HCT116 (cell line): Measurements from ENCODE around the gene ZCCHC3. TPM values are rescaled to one million over a fixed set of nuclear protein-coding genes. Genes with fewer than 3 reads are reported as not detected.

Experiments used
- ATAC-seq: fragments of 200-7000 bp; cut with Tn5 transposase; 2 replicates; pipeline ENCODE4 v1.9.1; 2020; ENCODE audit warnings: mild to moderate bottlenecking, moderate library complexity
- BruUV-seq: library from RNA; stranded (reverse); fragments of 400-500 nt; replicated peaks from 2 replicates; lab custom pipeline; 2021; lab: Mats Ljungman, UMichigan
- CTCF ChIA-PET: fragments of 300-600 bp; sonication (Branson Sonifier 250); formaldehyde crosslinking; loops from one replicate; lab custom pipeline; 2021; ENCODE audit warnings: antibody characterized with exemption; lab: Charles Lee
- POLR2A ChIA-PET: fragments of 300-600, 350-600 bp; sonication (Branson Sonifier 250); formaldehyde crosslinking; loops from one replicate; lab custom pipeline; 2021; ENCODE audit warnings: antibody characterized with exemption; lab: Charles Lee
- RAD21 ChIA-PET, 2 experiments: fragments of 300-600 bp; sonication (Branson Sonifier 250); formaldehyde crosslinking; loops; one replicate each; lab custom pipeline; 2023; ENCODE audit warnings: low total read pairs in 2 of 2; ENCODE audit not compliant: uncharacterized antibody in 2 of 2, unreplicated experiment in 2 of 2, low non-redundant PET in 1 of 2; lab: Charles Lee
- DNase-seq: peaks from one replicate; pipeline ENCODE4 v3.0.0-alpha.2; 2010; ENCODE audit warnings: low read depth, low spot score
- H2AFZ ChIP-seq: fragments of 200-600 bp; shearing (Covaris generic), sonication (generic); 2 replicates; pipeline ENCODE4 v1.6.1; 2017; ENCODE audit warnings: low read depth, mixed run types, mixed read lengths, antibody characterized with exemption, low read length; ENCODE audit not compliant: poor library complexity, severe bottlenecking
- H3K27ac ChIP-seq: 2 replicates; pipeline ENCODE4 v1.5.1; 2012; ENCODE audit warnings: low read depth, low read length
- H3K27me3 ChIP-seq: fragments of 200-600 bp; sonication (generic); 2 replicates; pipeline ENCODE4 v1.6.1; 2016; ENCODE audit warnings: mixed run types, low read length, mixed read lengths; ENCODE audit not compliant: insufficient read depth
- H3K36me3 ChIP-seq, 2 experiments: fragments of 200-500 bp in 1 of 2; fragments of 200-600 bp in 1 of 2; sonication (Bioruptor generic) in 1 of 2; sonication (generic) in 1 of 2; 2 replicates each; pipeline versions ENCODE4 v1.5.1 to v1.6.1; 2014 to 2016; ENCODE audit warnings: low read length in 2 of 2, inconsistent platforms in 1 of 2, mixed read lengths in 1 of 2, mixed run types in 1 of 2; ENCODE audit not compliant: insufficient read depth in 2 of 2, control insufficient read depth in 1 of 2
- H3K4me1 ChIP-seq, 2 experiments: fragments of 200-600 bp in 1 of 2; sonication (generic) in 1 of 2; 2 replicates each; pipeline versions ENCODE4 v1.5.1 to v1.6.1; 2012 to 2017; ENCODE audit warnings: low read length in 2 of 2, inconsistent platforms in 1 of 2, mild to moderate bottlenecking in 1 of 2, mixed read lengths in 1 of 2, mixed run types in 1 of 2, moderate library complexity in 1 of 2; ENCODE audit not compliant: insufficient read depth in 2 of 2, control insufficient read depth in 1 of 2
- H3K4me2 ChIP-seq: fragments of 200-600 bp; sonication (generic); 2 replicates; pipeline ENCODE4 v1.6.1; 2017; ENCODE audit warnings: mixed run types, low read length, mixed read lengths
- H3K4me3 ChIP-seq, 2 experiments: fragments of 200-600 bp in 1 of 2; sonication (generic) in 1 of 2; replicated peaks in 1 of 2; 2 replicates each; pipeline ENCODE4 v1.5.1; 2011 to 2016; ENCODE audit warnings: low read length in 2 of 2, control low read depth in 1 of 2, low read depth in 1 of 2, mild to moderate bottlenecking in 1 of 2, mixed read lengths in 1 of 2, mixed run types in 1 of 2
- H3K79me2 ChIP-seq: fragments of 200-600 bp; sonication (generic); 2 replicates; pipeline ENCODE4 v1.6.1; 2017; ENCODE audit warnings: mild to moderate bottlenecking, mixed run types, low read length, moderate library complexity, mixed read lengths; ENCODE audit not compliant: insufficient read depth
- H3K9ac ChIP-seq: fragments of 200-600 bp; sonication (generic); 2 replicates; pipeline ENCODE4 v1.6.1; 2016; ENCODE audit warnings: low read length, mixed read lengths
- H3K9me2 ChIP-seq: fragments of 200-600 bp; sonication (generic), shearing (Covaris generic); 2 replicates; pipeline ENCODE4 v1.6.1; 2017; ENCODE audit warnings: mixed run types, mild to moderate bottlenecking, moderate library complexity; ENCODE audit not compliant: insufficient read depth
- H3K9me3 ChIP-seq, 2 experiments: fragments of 200-500 bp in 1 of 2; fragments of 200-600 bp in 1 of 2; sonication (Bioruptor generic) in 1 of 2; sonication (generic) in 1 of 2; 2 replicates each; pipeline ENCODE4 v1.6.1; 2014 to 2017; ENCODE audit warnings: low read length in 2 of 2, mixed read lengths in 2 of 2, inconsistent platforms in 1 of 2, low read depth in 1 of 2, mild to moderate bottlenecking in 1 of 2, mixed run types in 1 of 2, moderate library complexity in 1 of 2; ENCODE audit not compliant: control insufficient read depth in 1 of 2, insufficient read depth in 1 of 2
- H4K20me1 ChIP-seq: fragments of 200-600 bp; sonication (generic), shearing (Covaris generic); 2 replicates; pipeline ENCODE4 v1.6.1; 2017; ENCODE audit warnings: mixed run types, mild to moderate bottlenecking, moderate library complexity; ENCODE audit not compliant: insufficient read depth
- ATF3 ChIP-seq: IDR thresholded peaks from 2 replicates; pipeline ENCODE4 v1.6.1; 2012
- EGR1 ChIP-seq: IDR thresholded peaks from 2 replicates; pipeline ENCODE4 v1.6.1; 2012; ENCODE audit warnings: low read depth
- EZH2 ChIP-seq: fragments of 200-600 bp; sonication (generic); IDR thresholded peaks from 2 replicates; pipeline ENCODE4 v1.6.1; 2017; ENCODE audit warnings: antibody characterized with exemption, mixed run types
- EZH2phosphoT487 ChIP-seq: fragments of 200-600 bp; IDR thresholded peaks from 2 replicates; pipeline ENCODE4 v1.6.1; 2018; ENCODE audit warnings: antibody characterized with exemption, borderline replicate concordance
- MAX ChIP-seq: IDR thresholded peaks from 2 replicates; pipeline ENCODE4 v1.6.1; 2012
- POLR2A ChIP-seq: IDR thresholded peaks from 2 replicates; pipeline ENCODE4 v1.7.0; 2011; ENCODE audit warnings: borderline replicate concordance; ENCODE audit not compliant: insufficient read depth, insufficient read length; ENCODE audit errors: extremely low read depth
- POLR2AphosphoS5 ChIP-seq: IDR thresholded peaks from 2 replicates; pipeline ENCODE4 v1.6.1; 2011; ENCODE audit warnings: mild to moderate bottlenecking, low read depth, low read length, moderate library complexity
- SP1 ChIP-seq: IDR thresholded peaks from 2 replicates; pipeline ENCODE4 v1.6.1; 2012; ENCODE audit warnings: low read depth
- ZFX ChIP-seq: fragments of 450-650 bp; IDR thresholded peaks from 2 replicates; pipeline ENCODE4 v1.6.1; 2017
- ZNF274 ChIP-seq: fragments of 200-500 bp; sonication (Bioruptor generic); IDR thresholded peaks from 2 replicates; pipeline ENCODE4 v1.6.1; 2014; ENCODE audit warnings: mild to moderate bottlenecking, low read depth, low read length, inconsistent platforms
- intact Hi-C: fragments of 100-400 bp; cut with micrococcal nuclease; formaldehyde crosslinking; loops from 2 replicates; pipeline ENCODE4 v1.10.0; 2022
- total RNA-seq: library from RNA; stranded (reverse); gene quantifications from one replicate; pipeline ENCODE4 v1.2.1, GENCODE V29; 2021; ENCODE audit not compliant: unreplicated experiment
- TF ChIP-seq, protein P1 (sequence below), 3 experiments: fragments of 200-600 bp in 1 of 3; sonication (generic) in 1 of 3; IDR thresholded peaks in 2 of 3; conservative IDR thresholded peaks in 1 of 3; 2 replicates each; pipeline ENCODE4 v1.5.1; 2012 to 2017; ENCODE audit warnings: low read depth in 2 of 3, low read length in 2 of 3, antibody characterized with exemption in 1 of 3, borderline replicate concordance in 1 of 3, control low read depth in 1 of 3, mild to moderate bottlenecking in 1 of 3, mixed read lengths in 1 of 3, mixed run types in 1 of 3, moderate library complexity in 1 of 3; ENCODE audit not compliant: insufficient read depth in 1 of 3
- TF ChIP-seq, protein P2 (sequence below): IDR thresholded peaks from 2 replicates; pipeline ENCODE4 v1.6.1; 2012; ENCODE audit warnings: low read depth

ZCCHC3 gene
- total RNA-seq, 1 experiment from 2014 or later, result 19.3 TPM

DNA sequence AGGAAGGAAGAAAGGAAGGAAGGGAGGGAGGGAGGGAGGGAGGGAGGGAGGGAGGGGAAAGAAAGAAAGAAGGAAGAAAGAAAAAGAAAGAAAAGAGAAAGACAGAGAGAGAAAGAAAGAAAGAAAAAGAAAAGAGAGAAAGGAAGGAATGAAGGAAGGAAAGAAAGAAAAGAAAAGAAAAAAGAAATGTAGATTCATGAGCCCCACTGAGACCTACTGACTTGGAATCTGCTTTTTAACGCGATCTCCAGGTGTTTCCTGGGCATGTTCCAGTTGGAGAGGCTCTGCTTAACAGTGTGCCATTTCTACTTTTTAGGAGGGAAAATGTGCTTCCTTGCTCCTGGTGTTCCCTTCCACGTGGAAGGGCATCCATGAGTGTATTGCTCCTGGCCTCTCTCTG lies 23.5 kb upstream of the ZCCHC3 start:
- DNase-seq, result no peak
- intact Hi-C loops, result no loop called here
- no peak for ATAC-seq
- no peaks in the 10 kb centered on the region for H3K4me1 ChIP-seq
- CTCF ChIA-PET, result no interaction called here
- H4K20me1 ChIP-seq, result no peaks in the 10 kb centered on the region
- no peaks in the 10 kb centered on the region for H3K9me2 ChIP-seq
- no peaks in the 10 kb centered on the region for H3K79me2 ChIP-seq
- peaks cover 3 to 23% of the 10 kb centered on the region in 2 experiments; a peak in 2 of 4 replicates for H3K36me3 ChIP-seq
- H3K27me3 ChIP-seq, result no peaks in the 10 kb centered on the region
- no peak overlapping the region for H3K4me3 ChIP-seq
- H3K4me2 ChIP-seq, result no peak overlapping the region
- BruUV-seq, result no TSS peak
- no peak overlapping the region for H3K27ac ChIP-seq
- TF ChIP-seq EZH2phosphoT487 (no peak), ZNF274 (no peak), SP1 (no peak), ZFX (no peak), ATF3 (no peak), POLR2A (no peak), EGR1 (no peak)
- TF ChIP-seq, protein P1, sequence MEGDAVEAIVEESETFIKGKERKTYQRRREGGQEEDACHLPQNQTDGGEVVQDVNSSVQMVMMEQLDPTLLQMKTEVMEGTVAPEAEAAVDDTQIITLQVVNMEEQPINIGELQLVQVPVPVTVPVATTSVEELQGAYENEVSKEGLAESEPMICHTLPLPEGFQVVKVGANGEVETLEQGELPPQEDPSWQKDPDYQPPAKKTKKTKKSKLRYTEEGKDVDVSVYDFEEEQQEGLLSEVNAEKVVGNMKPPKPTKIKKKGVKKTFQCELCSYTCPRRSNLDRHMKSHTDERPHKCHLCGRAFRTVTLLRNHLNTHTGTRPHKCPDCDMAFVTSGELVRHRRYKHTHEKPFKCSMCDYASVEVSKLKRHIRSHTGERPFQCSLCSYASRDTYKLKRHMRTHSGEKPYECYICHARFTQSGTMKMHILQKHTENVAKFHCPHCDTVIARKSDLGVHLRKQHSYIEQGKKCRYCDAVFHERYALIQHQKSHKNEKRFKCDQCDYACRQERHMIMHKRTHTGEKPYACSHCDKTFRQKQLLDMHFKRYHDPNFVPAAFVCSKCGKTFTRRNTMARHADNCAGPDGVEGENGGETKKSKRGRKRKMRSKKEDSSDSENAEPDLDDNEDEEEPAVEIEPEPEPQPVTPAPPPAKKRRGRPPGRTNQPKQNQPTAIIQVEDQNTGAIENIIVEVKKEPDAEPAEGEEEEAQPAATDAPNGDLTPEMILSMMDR (IDR thresholded peaks at IDR 0.05 in 2 of 3, conservative IDR thresholded peaks at IDR 0.05 in 1 of 3; ENCODE audit: borderline replicate concordance in 1 of 3, insufficient read depth in 1 of 3, low read depth in 2 of 3, low read length in 2 of 3), result no peak
- TF ChIP-seq, all 23 proteins: peak for 0
- Histone ChIP-seq H3K9ac (no peak overlapping the region), H3K9me3 (no peaks in the 10 kb centered on the region), H2AFZ (no peak overlapping the region)
- RAD21 ChIA-PET, result no interaction called here
- POLR2A ChIA-PET, result no interaction called here

GRCh38 chr20:275791-276190 lies 21.6 kb upstream of the ZCCHC3 start:
- intact Hi-C loops, result no loop called here
- no peak overlapping the region for H3K9ac ChIP-seq
- H4K20me1 ChIP-seq, result no peaks in the 10 kb centered on the region
- H3K36me3 ChIP-seq, result peaks cover 3 to 26% of the 10 kb centered on the region in 2 experiments; a peak in 2 of 4 replicates
- RAD21 ChIA-PET, result no interaction called here
- DNase-seq (no peak), ATAC-seq (no peak)
- no TSS peak for BruUV-seq
- H3K79me2 ChIP-seq, result no peaks in the 10 kb centered on the region
- no peaks in the 10 kb centered on the region for H3K4me1 ChIP-seq
- POLR2A ChIA-PET, result no interaction called here
- no peaks in the 10 kb centered on the region for H3K27me3 ChIP-seq
- no peak overlapping the region for H3K27ac ChIP-seq
- no peak overlapping the region for H2AFZ ChIP-seq
- H3K9me3 ChIP-seq, result no peaks in the 10 kb centered on the region
- no peak overlapping the region for H3K4me3 ChIP-seq
- H3K4me2 ChIP-seq, result no peak overlapping the region
- H3K9me2 ChIP-seq, result no peaks in the 10 kb centered on the region
- CTCF ChIA-PET, result no interaction called here
- TF ChIP-seq, protein P1 (IDR thresholded peaks at IDR 0.05 in 2 of 3, conservative IDR thresholded peaks at IDR 0.05 in 1 of 3; ENCODE audit: borderline replicate concordance in 1 of 3, insufficient read depth in 1 of 3, low read depth in 2 of 3, low read length in 2 of 3), result no peak
- TF ChIP-seq POLR2AphosphoS5 (no peak), MAX (no peak), EZH2 (no peak), EZH2phosphoT487 (no peak)
- TF ChIP-seq, protein P2, sequence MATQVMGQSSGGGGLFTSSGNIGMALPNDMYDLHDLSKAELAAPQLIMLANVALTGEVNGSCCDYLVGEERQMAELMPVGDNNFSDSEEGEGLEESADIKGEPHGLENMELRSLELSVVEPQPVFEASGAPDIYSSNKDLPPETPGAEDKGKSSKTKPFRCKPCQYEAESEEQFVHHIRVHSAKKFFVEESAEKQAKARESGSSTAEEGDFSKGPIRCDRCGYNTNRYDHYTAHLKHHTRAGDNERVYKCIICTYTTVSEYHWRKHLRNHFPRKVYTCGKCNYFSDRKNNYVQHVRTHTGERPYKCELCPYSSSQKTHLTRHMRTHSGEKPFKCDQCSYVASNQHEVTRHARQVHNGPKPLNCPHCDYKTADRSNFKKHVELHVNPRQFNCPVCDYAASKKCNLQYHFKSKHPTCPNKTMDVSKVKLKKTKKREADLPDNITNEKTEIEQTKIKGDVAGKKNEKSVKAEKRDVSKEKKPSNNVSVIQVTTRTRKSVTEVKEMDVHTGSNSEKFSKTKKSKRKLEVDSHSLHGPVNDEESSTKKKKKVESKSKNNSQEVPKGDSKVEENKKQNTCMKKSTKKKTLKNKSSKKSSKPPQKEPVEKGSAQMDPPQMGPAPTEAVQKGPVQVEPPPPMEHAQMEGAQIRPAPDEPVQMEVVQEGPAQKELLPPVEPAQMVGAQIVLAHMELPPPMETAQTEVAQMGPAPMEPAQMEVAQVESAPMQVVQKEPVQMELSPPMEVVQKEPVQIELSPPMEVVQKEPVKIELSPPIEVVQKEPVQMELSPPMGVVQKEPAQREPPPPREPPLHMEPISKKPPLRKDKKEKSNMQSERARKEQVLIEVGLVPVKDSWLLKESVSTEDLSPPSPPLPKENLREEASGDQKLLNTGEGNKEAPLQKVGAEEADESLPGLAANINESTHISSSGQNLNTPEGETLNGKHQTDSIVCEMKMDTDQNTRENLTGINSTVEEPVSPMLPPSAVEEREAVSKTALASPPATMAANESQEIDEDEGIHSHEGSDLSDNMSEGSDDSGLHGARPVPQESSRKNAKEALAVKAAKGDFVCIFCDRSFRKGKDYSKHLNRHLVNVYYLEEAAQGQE, result no peak
